WERI-Rb-1 (cell line): ENCODE results near the gene RBM23.
A peak's percentile ranks its signal among the peaks of the same experiment; 100 is the strongest.

Experiments
- DNase-seq: peaks from one replicate; pipeline ENCODE4 v3.0.0-alpha.2; 2020
- H3K27ac ChIP-seq: fragments of 250-450 bp; sonication (Bioruptor Pico); 2 replicates; pipeline ENCODE4 v1.5.1; 2020; ENCODE audit warnings: mild to moderate bottlenecking, moderate library complexity
- H3K27me3 ChIP-seq: fragments of 250-450 bp; sonication (Bioruptor Pico); 2 replicates; pipeline ENCODE4 v1.5.1; 2021; ENCODE audit warnings: mild to moderate bottlenecking, low read depth, moderate library complexity; ENCODE audit not compliant: insufficient read depth, severe bottlenecking
- H3K36me3 ChIP-seq: fragments of 250-450 bp; sonication (Bioruptor Pico); 2 replicates; pipeline ENCODE4 v1.5.1; 2020; ENCODE audit warnings: mild to moderate bottlenecking, moderate library complexity
- H3K4me3 ChIP-seq: 2 replicates; pipeline ENCODE4 v1.5.1; 2011; ENCODE audit warnings: low read depth, mild to moderate bottlenecking, control low read depth, low read length
- H3K9me3 ChIP-seq: fragments of 250-450 bp; sonication (Bioruptor Pico); 2 replicates; pipeline ENCODE4 v1.5.1; 2021; ENCODE audit warnings: mild to moderate bottlenecking, moderate library complexity; ENCODE audit not compliant: severe bottlenecking
- TF ChIP-seq, protein P1 (sequence below): IDR thresholded peaks from 2 replicates; pipeline ENCODE4 v1.5.1; 2011; ENCODE audit warnings: low read depth, mild to moderate bottlenecking, control low read depth, inconsistent platforms, low read length

Gene RBM23

GRCh38 chr14:22901799-22902198 is 17.1 kb downstream of the RBM23 start:
- no peak for DNase-seq
- TF ChIP-seq, protein P1, sequence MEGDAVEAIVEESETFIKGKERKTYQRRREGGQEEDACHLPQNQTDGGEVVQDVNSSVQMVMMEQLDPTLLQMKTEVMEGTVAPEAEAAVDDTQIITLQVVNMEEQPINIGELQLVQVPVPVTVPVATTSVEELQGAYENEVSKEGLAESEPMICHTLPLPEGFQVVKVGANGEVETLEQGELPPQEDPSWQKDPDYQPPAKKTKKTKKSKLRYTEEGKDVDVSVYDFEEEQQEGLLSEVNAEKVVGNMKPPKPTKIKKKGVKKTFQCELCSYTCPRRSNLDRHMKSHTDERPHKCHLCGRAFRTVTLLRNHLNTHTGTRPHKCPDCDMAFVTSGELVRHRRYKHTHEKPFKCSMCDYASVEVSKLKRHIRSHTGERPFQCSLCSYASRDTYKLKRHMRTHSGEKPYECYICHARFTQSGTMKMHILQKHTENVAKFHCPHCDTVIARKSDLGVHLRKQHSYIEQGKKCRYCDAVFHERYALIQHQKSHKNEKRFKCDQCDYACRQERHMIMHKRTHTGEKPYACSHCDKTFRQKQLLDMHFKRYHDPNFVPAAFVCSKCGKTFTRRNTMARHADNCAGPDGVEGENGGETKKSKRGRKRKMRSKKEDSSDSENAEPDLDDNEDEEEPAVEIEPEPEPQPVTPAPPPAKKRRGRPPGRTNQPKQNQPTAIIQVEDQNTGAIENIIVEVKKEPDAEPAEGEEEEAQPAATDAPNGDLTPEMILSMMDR = no peak
- Histone ChIP-seq H3K27ac (no peak overlapping the region), H3K4me3 (no peak overlapping the region), H3K9me3 (no peaks in the 10 kb centered on the region), H3K36me3 (peaks cover 55% of the 10 kb centered on the region), H3K27me3 (no peaks in the 10 kb centered on the region)

DNA sequence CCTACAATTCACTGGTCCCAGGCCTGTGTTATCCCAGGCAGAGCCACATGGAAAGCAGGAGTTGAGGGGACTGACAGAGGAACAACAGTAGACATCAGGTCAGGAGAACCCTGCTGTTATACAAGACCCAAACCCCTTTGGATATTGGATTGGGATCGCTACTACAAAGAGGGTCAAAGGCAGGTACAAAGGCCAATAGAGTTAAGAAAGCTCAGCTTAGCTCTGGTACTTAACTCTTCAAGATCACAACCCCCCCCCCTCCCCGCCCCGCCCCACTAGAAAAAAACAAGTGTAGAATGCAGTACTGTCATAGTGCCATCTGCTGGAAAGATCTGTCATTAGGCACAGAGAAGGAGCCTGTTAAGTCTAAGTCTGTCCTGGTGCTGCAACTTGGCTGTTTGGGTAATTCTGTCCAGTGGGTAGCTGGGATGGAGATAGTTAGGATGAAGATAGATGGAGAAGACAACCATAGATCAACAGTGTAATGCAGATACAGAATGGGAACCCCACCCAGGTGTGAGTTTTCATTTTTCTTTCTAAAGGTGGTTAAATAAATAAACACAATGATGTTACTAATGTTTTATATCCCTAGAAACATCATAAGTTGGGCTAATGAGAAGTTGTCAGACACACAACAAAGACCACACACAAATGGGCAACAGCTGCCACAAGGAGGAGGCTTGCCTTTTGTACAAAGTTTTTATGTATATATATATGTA is 18.7 kb downstream of the RBM23 start:
- Histone ChIP-seq H3K36me3 (peaks cover 40% of the 10 kb centered on the region), H3K27me3 (no peaks in the 10 kb centered on the region), H3K9me3 (no peaks in the 10 kb centered on the region), H3K4me3 (no peak overlapping the region), H3K27ac (no peak overlapping the region)
- DNase-seq = peak; percentile 63
- TF ChIP-seq, protein P1 = peak; percentile 69

- no peak for DNase-seq
- H3K27me3 ChIP-seq = no peaks in the 10 kb centered on the region
- peaks cover 27% of the 10 kb centered on the region for H3K36me3 ChIP-seq
- H3K4me3 ChIP-seq = no peak overlapping the region
- TF ChIP-seq, protein P1 = no peak
- H3K27ac ChIP-seq = no peak overlapping the region
- H3K9me3 ChIP-seq = no peaks in the 10 kb centered on the region
Measured at GRCh38 chr14:22898302-22899090, 20.5 kb downstream of the RBM23 start.

- Histone ChIP-seq H3K27ac (no peak overlapping the region), H3K9me3 (no peaks in the 10 kb centered on the region), H3K4me3 (no peak overlapping the region), H3K36me3 (peaks cover 18% of the 10 kb centered on the region), H3K27me3 (no peaks in the 10 kb centered on the region)
- TF ChIP-seq, protein P1 = no peak
- no peak for DNase-seq
Measured at GRCh38 chr14:22897357-22897756, 21.6 kb downstream of the RBM23 start.

DNA sequence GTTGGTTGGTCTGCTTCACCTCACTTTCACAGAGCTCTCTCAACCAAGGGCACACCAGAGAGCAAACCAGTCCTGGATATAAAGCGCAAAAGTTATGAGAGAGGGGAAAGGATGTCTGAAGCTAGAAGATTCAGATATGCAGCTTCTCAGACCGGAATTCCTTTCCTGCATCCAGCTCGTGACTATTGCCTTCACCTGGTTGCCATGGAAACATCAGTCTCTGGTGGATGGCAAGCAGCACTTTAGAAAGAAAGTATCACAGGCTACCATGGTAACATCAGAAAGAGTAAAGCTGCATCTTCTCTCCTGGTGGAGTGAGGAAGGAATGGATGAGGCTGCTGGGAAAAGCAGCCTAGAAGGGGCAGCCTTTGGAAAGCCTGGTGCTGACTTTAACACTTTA is 22.2 kb downstream of the RBM23 start:
- no peak for DNase-seq
- Histone ChIP-seq H3K9me3 (no peaks in the 10 kb centered on the region), H3K36me3 (peaks cover 12% of the 10 kb centered on the region), H3K27me3 (no peaks in the 10 kb centered on the region), H3K27ac (no peak overlapping the region), H3K4me3 (no peak overlapping the region)
- TF ChIP-seq, protein P1 = no peak
